ENCODE measurements around the gene COL5A1.
"Not testable (repeated sequence)": the region's sequence is repeated elsewhere in the genome, so short reads cannot be mapped to it uniquely, and the experiment has no call there.

Gene COL5A1

DNA sequence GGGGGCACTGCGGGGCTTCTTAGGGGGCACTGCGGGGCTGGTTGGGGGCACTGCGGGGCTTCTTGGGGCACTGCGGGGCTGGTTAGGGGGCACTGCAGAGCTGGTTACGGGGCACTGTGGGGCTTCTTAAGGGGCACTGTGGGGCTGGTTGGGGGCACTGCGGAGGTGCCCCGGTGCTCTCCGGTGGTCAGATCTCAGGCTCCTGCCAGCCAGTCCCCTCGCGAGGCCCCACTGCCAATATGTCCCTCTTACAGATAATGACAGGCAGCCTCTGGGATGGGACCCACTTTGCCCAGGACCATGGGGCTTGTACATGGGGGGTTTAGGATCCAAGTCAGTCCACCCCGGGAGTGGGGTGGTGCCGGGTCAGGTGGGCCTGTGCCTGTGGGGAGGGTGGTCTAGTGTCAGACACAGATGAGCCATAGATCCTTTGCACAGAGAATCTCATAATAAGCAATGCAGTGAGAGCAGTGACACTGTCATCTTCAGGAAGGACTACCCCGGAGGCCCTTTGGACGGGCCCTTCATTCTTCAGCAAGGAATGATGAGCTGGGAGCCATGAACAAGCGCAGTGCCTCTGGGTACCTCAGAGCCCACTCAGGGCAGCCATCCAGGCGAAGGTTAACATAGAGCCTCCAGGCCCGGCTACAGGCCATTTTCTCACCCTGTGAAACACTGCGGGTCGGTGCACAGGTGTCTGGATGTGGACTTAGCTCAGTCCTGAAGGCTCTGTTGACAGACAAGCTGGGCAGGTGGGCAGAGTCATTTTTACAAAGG is 38.2 kb downstream of the COL5A1 start:
- DNase-seq, result no peak

DNA sequence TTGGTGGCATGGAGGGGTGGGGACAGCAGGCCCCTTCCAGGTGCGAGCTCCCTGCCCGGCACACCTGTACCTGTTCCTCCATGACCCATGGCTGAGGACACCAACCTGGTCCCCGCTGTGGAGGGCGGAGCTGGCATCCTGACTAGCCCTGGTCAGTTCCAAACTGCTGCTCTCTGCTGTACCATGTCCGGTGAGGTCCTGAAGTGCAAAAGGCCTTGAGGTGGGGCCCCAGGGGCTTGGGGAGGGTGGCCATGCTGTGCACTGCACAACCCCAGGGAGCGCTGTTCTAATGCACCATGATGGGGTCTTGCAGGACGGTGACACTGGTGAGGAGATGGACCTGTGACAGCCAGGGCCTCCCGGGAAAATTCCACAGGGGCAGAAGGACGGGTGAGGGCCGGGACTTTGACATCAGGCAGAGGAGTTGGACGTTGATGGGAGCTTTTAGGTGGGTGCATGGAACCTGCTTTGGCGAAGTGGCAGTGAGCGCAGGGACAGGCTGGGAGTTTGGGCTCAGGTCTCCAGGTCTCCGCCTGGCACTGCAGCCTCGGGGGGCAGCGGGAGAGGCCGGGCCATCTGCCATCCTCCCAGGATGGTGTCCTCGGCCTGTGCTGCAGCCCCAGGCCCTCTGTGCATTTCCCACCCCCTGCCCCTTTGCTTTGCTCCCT is 38.9 kb downstream of the COL5A1 start:
- DNase-seq, result no peak

- DNase-seq, result no peak
These were observed 39.6 kb downstream of the COL5A1 start for GRCh38 chr9:134681061-134681661.

- no peak for DNase-seq
These were observed 40.4 kb downstream of the COL5A1 start for GRCh38 chr9:134682026-134682425.

DNA sequence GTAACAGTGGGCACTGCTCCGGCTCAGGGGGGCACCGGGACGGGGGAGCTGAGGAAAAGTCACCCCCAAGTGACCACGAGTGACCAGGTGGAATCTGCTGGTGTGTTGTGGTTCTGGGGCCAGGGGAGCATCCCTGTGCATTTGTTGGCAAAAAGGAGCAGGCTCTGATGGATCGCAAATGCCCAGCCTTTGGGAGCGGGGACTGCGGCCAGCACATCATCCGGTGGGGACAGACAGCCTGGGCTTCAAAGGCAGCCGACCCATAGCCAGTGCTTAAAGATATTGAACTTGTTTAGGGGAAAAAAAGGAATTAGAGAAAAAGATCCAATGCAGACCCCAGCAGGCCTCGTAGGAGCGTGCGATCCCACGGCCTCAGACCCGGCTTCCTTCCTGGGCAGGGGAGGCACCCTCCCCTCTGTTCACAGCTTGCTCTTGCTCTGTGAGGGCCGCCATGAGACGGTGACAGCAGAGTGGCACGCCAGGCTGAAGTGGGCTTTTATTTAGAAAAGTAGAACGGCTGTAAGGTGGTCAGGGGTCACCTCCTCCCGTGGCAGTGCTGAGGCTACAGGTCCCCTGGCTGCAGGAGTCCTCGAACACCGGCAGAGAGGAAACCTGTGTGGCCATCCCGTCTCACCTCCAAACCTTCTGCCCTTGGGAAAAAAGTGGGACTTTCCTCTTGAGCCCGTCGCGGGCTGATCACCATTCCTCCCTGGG is 41.2 kb downstream of the COL5A1 start:
- no peak for DNase-seq

DNA sequence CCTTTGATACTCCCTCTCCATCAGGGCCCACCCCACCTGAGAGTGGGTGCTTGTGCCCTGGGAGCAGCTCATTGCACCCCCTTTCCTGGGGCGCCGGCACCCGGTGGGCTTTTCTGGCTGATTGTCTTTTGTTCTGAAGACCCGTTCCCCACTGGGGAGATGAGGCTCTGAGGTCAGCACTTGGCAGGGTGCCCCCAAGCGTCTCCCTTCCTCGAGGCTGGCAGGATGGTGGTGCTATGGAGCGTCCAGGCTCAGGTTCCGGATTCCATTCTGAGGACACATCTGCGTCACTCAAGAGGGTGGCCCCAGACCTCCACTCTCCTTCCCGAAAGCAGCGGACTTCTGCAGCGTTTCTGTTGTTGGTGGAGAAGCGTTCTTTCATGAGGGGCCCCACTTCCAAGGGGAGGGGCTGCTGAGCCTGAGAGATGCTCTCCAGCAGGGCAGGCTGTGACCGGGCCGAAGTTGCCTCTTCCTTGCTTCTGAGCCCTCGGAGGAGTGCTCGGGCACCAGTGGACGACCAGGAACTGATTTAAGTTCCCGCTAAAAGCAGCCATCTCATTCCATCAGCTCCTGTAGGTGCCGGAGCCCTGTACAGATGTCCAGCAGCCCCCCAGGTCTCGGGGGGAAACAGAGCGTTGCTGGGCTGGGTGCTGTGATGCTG is 42.2 kb downstream of the COL5A1 start:
- DNase-seq, result no peak

DNA sequence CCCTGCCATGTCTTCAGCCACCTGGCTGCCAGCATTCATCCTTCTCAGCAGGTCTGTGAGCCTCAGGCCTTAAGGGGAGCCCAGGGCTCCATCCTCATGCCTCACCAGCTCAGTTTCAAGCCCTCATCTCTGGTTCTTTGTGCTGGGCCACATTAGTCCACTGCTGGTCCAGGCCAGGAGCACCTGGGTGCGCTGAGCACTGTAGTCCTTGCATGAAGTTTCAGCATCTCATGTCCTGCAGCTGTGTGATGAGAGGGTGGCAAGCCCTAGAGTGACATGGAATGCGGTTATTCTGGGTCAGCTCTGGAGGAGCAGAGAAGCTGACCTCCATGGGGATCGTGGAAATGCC is 42.7 kb downstream of the COL5A1 start:
- DNase-seq, result no peak

- DNase-seq, result not testable (repeated sequence)
These were observed 43.3 kb downstream of the COL5A1 start for GRCh38 chr9:134684941-134685340.

DNA sequence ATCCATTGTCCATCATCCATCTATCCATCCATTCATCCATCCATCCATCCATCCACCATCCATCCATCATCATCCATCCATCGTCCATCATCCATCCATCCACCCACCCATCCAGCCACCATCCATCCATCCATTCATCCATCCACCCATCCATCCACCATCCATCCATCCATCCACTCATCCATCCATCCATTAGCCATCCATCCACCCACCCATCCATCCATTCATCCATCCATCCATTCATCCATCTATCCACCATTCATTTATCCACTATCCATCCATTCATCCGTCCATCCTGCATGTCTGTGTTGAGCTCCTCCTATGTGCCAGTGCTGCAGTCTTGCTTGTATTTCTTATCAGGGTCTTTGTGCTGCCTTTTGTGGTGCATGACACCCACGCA is 44.2 kb downstream of the COL5A1 start:
- DNase-seq, result no peak

GRCh38 chr9:134686896-134687295 is 45.3 kb downstream of the COL5A1 start:
- no peak for DNase-seq

DNA sequence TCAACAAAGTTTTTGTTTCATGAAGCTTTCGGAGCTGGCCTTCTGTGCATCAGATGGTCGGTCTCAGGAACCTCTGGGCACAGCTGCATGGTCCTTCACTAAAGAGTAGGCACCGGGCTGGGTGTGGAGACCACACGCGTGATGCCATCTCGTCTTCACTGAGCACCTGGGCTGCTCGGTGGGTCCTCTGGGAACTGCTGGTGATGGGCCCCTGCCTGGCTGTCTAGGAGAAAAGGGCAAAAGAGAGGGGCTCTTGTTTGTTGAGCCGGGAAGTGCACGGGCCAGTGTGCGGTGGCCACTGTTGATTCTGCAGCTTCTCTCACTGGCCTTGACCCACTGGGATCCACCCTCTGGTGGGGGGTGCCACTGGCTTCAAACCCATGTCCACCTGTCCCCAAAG is 46.0 kb downstream of the COL5A1 start:
- DNase-seq, result no peak

DNA sequence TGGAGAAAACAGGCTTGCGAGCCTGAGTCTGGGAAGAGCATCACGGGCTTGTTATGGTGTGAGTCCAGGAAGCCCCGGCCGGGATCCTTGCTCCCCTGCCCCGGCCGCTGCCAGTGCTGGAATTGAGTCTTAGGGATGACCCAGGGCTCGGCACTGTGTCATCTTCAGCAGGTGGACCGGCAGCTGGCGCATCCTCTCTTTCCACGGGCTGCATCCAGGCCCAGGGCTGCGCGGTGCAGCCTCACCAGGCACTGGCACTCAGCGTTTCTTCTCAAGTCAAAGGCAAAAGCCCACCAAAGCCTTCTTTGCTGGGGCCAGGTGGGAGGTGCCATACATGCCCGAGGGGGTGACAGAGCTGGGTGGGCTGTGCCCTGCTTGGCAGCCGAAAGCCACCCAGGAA is 46.6 kb downstream of the COL5A1 start:
- DNase-seq, result no peak

DNA sequence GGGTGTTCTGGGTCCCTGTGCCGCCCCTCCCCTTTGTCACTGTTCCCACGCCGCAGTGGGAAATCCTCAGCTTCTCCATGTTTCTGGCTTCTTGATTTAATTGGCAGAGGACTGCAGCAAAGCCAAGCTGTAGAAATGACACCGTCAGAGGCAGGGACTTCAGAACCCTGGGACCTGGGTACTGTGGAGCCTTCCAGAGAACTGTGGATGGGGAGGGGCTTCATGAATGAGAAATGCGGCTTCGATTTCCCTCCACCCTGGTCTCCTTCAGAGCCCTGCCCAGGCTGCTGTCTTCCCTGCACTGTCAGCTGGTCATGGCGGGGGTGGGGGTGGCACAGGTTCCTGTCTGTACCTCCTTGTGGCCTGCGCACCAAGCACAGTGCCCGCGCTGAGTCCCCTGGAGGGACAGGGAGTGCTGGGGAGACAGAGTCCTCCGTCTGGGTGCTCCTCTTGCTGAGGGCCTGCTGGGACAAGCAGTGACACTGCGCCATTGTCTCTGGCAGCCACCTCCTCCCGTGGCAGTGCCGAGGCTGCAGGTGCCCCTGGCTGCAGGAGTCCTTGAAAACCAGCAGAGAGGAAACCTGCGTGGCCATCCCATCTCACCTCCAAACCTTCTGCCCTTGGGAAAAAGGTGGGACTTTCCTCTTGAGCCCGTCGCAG is 47.2 kb downstream of the COL5A1 start:
- DNase-seq, result no peak

DNA sequence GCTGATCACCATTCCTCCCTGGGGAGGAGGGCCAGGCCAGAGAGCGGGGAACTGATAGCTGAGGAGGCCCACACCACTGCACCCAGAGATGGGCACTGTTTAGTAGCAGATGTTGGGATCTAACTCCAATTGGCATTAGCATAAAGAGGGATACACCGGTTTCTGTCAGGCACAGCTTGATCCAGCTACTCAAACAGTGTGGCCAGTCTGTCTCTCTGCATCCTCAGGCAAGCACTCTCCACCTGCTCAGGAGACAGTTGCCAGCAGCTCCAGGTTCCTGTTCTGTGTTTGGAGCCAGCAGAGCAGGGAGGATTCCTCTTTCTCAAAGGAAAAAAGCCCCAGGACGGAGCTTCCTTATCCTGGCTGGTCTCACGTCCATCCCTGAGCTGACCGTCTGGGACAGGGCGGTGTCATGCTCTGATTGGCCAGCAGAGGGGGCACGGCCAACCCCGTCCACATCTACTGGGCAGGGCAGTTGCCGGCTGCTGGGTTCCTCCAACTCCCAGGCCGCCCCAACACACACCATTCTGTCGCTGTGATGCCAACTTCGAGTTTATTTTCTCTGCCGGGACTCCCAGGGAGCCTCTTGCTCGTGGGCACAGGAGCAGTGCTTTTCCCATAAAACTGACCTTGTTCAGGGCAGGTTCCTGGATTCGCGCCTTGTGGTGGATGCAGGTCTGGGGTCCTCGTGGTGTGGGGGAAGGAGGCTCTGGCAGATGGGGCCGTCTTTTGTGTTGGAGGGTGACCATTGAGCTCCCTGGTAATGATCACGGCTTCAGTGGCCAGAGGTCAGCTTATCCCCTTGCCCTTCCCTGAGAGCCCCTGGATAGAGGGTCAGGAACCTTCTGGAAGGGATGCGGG is 47.9 kb downstream of the COL5A1 start:
- no peak for DNase-seq

DNA sequence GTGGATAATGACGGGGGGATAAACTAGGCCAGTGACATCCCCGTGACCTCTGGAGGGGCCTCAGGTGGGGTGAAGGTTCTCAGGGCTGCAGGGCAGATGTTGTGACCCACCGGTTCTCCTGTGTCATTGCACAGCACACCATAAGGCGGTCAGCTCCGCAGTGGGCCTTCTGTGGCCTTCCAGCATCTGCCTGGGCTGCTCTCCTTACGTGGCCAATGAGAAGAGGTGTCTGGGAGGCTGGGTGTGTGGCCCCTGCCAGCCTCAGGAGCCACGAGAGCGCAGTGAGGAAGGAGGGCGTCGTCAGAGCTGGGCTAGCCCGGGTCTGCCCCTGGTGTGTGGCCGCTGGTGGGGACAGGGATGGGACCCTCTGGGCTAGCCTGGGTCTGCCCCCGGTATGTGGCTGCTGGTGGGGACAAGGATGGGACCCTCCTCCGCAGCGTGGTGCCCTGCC is 48.7 kb downstream of the COL5A1 start:
- no peak for DNase-seq

- no peak for DNase-seq
These were observed 49.5 kb downstream of the COL5A1 start for GRCh38 chr9:134690946-134691694.

GRCh38 chr9:134691695-134692572 is 50.3 kb downstream of the COL5A1 start:
- no peak for DNase-seq

DNA sequence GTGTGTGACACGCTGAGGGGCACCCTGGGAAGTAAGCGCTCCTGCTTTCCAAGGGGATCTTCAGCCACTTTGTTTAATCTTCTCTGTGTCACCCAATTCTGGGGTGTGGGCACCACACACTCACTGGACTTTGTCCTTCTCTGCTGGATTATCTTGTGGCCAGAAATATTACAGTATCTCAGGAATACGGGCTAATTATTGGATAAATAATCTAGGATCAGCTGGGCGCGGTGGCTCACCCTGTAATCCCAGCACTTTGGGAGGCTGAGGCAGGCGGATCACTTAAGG is 50.9 kb downstream of the COL5A1 start:
- DNase-seq, result no peak

DNA sequence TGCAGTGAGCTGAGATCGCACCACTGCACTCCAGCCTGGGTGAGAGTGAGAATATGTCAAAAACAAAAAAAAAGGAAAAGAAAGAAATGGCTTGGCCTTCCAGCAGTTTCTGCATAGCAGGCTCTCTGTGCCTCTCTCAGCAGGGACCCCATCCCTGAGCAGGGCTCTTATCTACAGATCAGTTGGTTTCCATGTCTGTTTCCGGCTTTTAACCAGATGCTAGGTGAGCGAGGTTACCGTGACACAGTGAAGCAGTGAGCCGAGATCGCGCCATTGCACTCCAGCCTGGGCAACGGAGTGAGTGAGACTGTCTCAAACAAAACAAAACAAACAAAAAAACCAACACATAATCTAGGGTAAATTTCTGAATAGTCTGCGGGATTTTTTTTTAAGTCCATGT is 51.4 kb downstream of the COL5A1 start:
- DNase-seq, result no peak
